Measurements from ENCODE around the gene RRAGD. TPM values are rescaled to one million over a fixed set of nuclear protein-coding genes. Genes with fewer than 3 reads are reported as not detected.

Gene RRAGD, protein sequence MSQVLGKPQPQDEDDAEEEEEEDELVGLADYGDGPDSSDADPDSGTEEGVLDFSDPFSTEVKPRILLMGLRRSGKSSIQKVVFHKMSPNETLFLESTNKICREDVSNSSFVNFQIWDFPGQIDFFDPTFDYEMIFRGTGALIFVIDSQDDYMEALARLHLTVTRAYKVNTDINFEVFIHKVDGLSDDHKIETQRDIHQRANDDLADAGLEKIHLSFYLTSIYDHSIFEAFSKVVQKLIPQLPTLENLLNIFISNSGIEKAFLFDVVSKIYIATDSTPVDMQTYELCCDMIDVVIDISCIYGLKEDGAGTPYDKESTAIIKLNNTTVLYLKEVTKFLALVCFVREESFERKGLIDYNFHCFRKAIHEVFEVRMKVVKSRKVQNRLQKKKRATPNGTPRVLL
- 10 to 100 TPM; 14.8 to 16.0 TPM for total RNA-seq

DNA sequence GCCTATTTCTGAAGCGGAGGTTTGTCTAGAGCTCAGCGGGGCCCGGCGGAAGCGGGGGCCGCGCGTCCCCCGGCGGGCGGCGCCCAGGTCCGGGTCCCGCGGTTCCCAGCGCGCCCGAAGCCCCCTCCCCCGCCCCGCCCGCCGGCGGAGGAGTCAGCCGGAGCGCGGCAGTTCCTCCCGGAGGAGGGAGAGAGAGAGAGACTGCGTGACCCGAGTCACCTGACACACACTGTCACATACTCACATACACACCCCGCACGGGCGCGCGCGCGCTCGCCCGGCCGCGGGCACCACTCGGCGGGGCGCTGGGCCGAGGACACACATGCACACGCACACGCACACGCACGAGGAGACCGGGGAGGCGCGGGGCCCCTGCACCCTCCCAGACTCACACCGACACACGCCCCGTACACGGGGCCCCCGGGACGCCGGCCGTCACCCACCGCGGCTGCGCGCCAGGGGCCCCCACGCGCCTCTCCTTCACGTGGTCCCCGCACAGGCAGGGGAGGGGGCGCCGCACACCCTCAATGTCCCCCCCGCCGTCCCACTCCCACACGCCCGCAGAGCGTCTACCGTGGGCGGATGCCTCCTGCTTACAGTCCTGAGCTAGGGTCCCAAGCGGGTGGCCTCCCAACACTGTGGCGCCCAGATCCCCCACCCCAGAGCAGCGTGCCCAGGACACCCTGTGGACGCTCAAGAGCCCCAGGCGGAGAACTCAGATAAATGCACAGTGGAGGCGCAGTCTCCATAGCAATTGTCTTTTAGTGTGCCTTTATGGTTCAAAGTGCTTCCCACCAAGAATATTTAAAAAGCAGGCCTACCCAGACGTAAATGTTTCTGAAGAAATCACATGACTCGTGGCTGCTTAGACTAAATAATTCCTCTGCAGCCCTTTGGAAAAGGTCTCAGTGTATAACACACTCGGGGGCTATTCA, at the start of gene RRAGD:
Gene RRAGD (minus strand): TSS at position 203 of the 935 bp plus-strand sequence. CDS start 280 bp downstream, outside the sequence.
- DNase-seq = peak; percentile 69
- H3K27me3 Mint-ChIP-seq = peaks cover 20% of the 10 kb centered on the region
- peak within 1 kb of the TSS; percentile 89 for H3K27ac Mint-ChIP-seq
- no peaks in the 10 kb centered on the region for H3K36me3 Mint-ChIP-seq
- no peaks in the 10 kb centered on the region for H3K9me3 Mint-ChIP-seq
- peaks cover 19% of the 10 kb centered on the region for H3K4me1 Mint-ChIP-seq
- peak within 1 kb of the TSS; percentile 94 for H3K4me3 Mint-ChIP-seq

DNA sequence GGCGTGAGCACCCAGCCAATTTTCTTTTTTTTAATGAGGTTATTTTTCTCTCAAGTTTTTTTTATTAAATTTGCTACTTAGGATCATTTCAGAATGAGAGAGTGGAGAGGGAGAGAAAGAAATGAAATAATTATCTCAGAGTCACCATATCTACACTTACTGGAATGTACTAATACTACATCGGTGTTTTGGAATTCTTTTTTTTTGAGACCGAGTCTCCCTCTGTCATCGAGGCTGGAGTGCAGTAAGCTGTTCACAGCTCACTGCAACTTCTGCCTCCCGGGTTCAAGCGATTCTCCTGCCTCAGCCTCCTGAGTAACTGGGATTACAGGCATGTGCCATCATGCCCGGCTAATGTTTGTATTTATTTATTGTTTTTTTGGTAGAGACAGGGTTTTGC, 48.6 kb upstream of the RRAGD start:
- Mint-ChIP-seq H3K36me3 (peaks cover 6% of the 10 kb centered on the region), H3K9me3 (peaks cover 2% of the 10 kb centered on the region), H3K4me1 (peaks cover 3% of the 10 kb centered on the region), H3K4me3 (no peak overlapping the region), H3K27me3 (no peaks in the 10 kb centered on the region), H3K27ac (no peak overlapping the region)
- no peak for DNase-seq

DNA sequence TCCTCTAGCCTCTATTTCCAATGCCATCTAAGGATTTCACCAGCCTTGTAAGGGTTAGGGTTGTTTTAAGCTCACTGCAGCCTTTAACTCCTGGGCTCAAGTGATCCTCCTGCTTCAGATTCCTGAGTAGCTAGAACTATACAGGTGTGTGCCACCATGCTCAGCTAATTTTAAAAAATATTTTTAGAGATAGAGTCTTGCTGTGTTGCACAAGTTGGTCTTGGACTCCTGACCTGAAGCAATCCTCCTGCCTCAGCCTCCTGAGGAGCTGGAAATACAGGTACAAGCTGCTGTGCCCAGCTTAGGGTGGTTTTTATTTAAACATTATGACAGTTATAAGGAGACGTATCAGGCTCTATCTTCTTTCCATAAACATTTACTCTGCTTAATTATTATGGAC, 47.4 kb upstream of the RRAGD start:
- no peak for DNase-seq
- Mint-ChIP-seq H3K4me3 (no peak overlapping the region), H3K4me1 (peaks cover under 1% of the 10 kb centered on the region), H3K9me3 (peaks cover 2% of the 10 kb centered on the region), H3K36me3 (peaks cover 6% of the 10 kb centered on the region), H3K27ac (no peak overlapping the region), H3K27me3 (no peaks in the 10 kb centered on the region)

DNA sequence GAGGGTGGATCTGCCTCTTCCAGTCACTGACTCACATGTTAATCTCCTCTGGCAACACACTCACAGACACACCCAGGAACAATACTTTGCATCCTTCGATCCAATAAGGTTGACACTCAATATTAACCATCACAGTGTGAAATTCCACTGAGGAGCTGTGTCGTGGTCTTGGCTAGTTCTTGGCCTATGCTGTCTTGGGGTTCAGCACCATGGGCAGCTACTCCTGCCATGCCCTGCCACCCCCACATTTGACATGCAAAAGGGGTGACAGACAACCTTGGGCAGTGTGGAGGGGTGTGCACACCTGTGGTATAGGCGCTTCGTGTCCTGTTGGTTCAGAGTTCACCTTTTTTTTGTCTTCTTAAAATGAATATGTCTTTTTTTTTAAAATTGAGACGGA, 46.6 kb upstream of the RRAGD start:
- DNase-seq = no peak
- Mint-ChIP-seq H3K4me1 (no peaks in the 10 kb centered on the region), H3K27ac (no peak overlapping the region), H3K9me3 (peaks cover 2% of the 10 kb centered on the region), H3K4me3 (no peak overlapping the region), H3K36me3 (peaks cover 6% of the 10 kb centered on the region), H3K27me3 (no peaks in the 10 kb centered on the region)

DNA sequence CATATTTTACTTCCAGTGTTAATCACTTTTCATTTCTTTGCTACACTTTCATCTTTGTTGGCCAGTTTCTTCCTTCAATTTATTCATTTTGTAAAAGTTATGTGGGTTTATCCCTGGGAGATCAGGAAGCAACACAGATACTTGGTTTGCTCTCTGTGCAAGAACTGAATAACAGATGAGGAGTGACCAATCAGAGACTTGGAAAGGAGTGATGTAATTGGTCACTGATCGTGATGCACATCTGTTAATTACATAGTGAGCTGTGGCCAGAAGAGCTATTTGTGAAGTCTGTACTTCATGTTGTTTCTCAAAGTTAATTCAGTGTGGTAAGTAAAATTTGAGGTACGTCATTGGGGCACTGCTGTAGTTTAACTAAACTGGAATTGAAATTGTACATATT, 42.2 kb upstream of the RRAGD start:
- DNase-seq = no peak
- H3K9me3 Mint-ChIP-seq = peaks cover 2% of the 10 kb centered on the region
- H3K36me3 Mint-ChIP-seq = peaks cover 6% of the 10 kb centered on the region
- no peak overlapping the region for H3K27ac Mint-ChIP-seq
- H3K4me1 Mint-ChIP-seq = no peaks in the 10 kb centered on the region
- H3K27me3 Mint-ChIP-seq = no peaks in the 10 kb centered on the region
- no peak overlapping the region for H3K4me3 Mint-ChIP-seq

DNA sequence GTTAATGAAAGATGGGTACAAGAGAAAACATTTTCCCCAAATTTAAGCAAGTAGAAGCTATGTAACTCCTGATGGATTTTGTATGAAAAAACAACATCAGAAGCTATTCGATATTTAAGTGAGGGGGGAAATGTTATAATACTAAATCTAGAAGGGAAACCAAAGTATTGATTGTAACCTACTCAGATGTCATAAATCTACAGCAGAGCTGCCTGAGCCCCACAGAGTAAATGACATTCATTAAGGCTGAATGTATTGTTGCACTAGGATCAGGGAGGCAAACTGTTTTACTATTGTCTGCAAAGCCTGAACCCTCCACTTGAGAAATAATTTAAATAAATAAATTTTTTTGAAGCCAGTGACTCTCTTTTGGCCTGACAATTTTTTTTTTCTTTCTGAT, 40.2 kb upstream of the RRAGD start:
- no peak overlapping the region for H3K4me3 Mint-ChIP-seq
- peaks cover 2% of the 10 kb centered on the region for H3K9me3 Mint-ChIP-seq
- no peaks in the 10 kb centered on the region for H3K27me3 Mint-ChIP-seq
- H3K27ac Mint-ChIP-seq = no peak overlapping the region
- no peaks in the 10 kb centered on the region for H3K4me1 Mint-ChIP-seq
- DNase-seq = no peak
- H3K36me3 Mint-ChIP-seq = peaks cover 8% of the 10 kb centered on the region

DNA sequence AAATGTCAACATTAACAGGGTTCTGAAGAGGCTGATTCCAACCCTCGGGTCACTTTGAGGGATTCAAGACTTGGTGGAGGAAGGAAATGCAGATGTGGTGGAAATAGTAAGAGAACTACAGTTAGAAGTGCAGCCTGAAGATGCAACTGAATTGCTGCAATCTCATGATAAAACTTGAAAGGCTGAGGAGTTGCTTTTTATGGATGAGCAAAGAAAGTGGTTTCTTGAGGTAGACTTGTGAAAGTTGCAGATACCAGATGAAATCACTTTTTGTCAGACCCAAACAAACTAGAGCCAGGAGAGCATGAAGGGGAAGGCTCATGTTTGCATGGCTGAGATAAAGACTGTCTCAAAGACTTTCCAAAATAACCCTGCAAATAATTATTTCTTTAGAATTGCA, 37.1 kb upstream of the RRAGD start:
- Mint-ChIP-seq H3K27me3 (no peaks in the 10 kb centered on the region), H3K27ac (no peak overlapping the region), H3K36me3 (peaks cover 2% of the 10 kb centered on the region), H3K4me3 (no peak overlapping the region), H3K4me1 (no peaks in the 10 kb centered on the region), H3K9me3 (no peaks in the 10 kb centered on the region)
- no peak for DNase-seq

DNA sequence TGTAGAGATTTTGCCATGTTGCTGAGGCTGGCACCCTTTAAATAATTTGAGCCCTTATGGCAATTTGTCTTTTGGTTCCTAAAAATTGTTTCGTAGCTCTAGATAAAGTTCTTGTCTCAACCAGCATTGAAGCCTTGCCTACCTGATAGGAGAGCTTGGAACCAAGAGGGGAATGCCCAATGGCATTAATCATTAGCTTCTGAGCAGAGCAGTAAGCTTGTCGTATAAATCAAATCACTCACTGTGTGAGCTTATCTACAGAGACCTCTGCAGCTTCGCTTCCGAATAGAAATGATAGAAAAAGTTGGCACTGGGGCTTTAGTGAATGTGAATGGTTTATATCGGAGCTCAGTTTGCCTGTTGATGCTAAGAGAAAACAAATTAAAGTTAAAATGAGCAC, 31.6 kb upstream of the RRAGD start:
- H3K27me3 Mint-ChIP-seq = no peaks in the 10 kb centered on the region
- no peaks in the 10 kb centered on the region for H3K9me3 Mint-ChIP-seq
- H3K4me1 Mint-ChIP-seq = no peaks in the 10 kb centered on the region
- no peak for DNase-seq
- H3K4me3 Mint-ChIP-seq = no peak overlapping the region
- peaks cover 2% of the 10 kb centered on the region for H3K36me3 Mint-ChIP-seq
- no peak overlapping the region for H3K27ac Mint-ChIP-seq

DNA sequence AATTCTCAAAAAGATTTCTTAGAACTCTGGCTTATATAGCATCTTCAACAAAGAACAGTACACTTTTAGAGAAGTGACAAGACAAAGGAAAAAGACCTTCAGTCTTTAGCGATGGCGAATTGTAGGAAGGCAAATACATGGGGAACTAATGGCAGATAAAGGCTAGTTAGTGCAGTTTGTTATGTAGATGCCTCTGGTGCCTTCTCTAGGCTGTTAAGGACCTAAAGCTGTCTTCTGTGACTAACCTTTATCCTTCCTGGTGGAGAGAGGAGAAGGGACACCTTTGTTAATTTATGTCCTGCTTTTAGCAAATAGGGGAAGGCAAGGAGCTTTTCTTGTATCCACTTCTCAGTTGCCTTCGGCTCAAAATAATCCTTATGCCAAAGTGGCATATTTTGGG, 28.1 kb upstream of the RRAGD start:
- Mint-ChIP-seq H3K36me3 (no peaks in the 10 kb centered on the region), H3K9me3 (no peaks in the 10 kb centered on the region), H3K4me3 (no peak overlapping the region), H3K27me3 (no peaks in the 10 kb centered on the region), H3K4me1 (peaks cover 1% of the 10 kb centered on the region), H3K27ac (no peak overlapping the region)
- no peak for DNase-seq

DNA sequence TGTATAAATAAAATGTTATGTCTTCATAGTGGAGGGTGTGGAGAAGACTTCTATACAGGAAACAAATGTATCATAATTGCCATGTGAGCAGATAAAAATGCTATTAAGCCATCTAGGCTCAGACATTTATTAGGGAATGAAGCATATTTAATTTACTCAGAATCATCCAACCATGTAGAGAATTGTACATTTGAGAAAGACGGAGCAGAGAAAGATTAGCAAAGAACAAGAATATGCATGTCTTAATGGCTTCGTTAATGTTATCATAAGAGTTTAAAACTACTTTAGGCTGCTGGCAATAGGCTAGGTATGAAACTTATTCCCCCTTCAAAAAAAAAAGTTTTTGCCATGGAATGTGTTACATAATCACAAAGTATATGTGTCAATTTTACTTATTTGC, 26.9 kb upstream of the RRAGD start:
- H3K4me1 Mint-ChIP-seq = peaks cover 6% of the 10 kb centered on the region
- H3K27me3 Mint-ChIP-seq = no peaks in the 10 kb centered on the region
- no peaks in the 10 kb centered on the region for H3K36me3 Mint-ChIP-seq
- H3K9me3 Mint-ChIP-seq = no peaks in the 10 kb centered on the region
- no peak overlapping the region for H3K4me3 Mint-ChIP-seq
- DNase-seq = no peak
- no peak overlapping the region for H3K27ac Mint-ChIP-seq

DNA sequence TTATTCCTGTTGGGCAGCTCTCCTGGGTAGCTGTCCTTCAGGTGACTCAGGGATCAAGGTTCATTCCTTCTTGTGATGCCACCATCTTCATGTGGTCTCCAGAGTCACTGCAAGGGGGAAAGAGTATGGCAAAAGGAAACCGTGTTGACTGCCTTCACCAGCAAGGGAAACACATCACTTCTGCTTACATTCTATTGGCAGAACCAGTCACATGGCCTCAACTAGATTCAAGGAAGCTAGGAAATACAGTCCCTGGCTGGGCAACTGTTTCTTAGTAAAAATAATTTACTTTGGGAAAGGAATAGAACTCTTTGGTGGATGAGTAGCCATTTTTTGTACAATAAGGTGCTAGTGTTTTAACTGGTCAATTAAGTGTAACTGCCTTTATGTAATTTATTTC, 26.2 kb upstream of the RRAGD start:
- Mint-ChIP-seq H3K36me3 (no peaks in the 10 kb centered on the region), H3K4me3 (no peak overlapping the region), H3K9me3 (no peaks in the 10 kb centered on the region), H3K27ac (no peak overlapping the region), H3K27me3 (no peaks in the 10 kb centered on the region), H3K4me1 (peaks cover 9% of the 10 kb centered on the region)
- no peak for DNase-seq

DNA sequence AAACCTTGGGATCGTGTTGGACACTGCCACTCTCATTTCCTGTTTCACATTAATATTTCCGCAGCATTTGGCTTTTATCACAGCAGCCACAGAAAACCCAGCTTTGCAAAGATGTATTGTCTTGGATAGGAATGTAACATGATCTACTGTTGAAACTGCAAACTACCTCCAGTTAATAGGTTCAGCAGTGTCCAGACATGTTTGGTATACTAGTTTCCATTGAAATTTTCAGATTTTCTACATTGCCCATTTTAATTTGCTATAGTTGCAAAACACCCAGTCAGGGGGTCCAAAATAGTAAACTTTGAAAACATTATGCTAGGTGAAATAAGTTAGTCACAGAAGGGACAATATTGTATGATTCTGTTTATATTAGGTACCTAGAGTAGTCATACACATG, 24.2 kb upstream of the RRAGD start:
- Mint-ChIP-seq H3K9me3 (no peaks in the 10 kb centered on the region), H3K27ac (no peak overlapping the region), H3K36me3 (no peaks in the 10 kb centered on the region), H3K27me3 (no peaks in the 10 kb centered on the region), H3K4me1 (peaks cover 15% of the 10 kb centered on the region), H3K4me3 (no peak overlapping the region)
- DNase-seq = no peak

DNA sequence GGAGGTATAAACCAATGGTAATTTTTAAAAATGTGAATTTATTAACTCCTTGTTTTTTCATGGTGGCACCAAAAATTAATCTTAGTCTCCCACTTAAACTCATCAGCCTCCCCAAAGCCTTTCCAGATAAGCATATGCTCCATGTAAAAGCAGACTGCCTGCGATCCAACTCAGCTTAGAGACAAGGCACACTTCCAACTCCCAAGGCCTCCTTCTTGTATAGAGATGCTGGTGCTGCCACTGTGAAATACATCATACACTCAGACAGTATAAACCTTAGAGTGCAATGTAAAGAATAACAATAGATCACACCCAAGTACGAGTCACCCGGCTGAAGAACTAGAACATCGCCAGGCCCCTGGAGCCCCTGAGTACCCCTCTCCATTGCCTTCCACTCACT, 22.9 kb upstream of the RRAGD start:
- Mint-ChIP-seq H3K4me3 (no peak overlapping the region), H3K27me3 (no peaks in the 10 kb centered on the region)
- no peak for DNase-seq

DNA sequence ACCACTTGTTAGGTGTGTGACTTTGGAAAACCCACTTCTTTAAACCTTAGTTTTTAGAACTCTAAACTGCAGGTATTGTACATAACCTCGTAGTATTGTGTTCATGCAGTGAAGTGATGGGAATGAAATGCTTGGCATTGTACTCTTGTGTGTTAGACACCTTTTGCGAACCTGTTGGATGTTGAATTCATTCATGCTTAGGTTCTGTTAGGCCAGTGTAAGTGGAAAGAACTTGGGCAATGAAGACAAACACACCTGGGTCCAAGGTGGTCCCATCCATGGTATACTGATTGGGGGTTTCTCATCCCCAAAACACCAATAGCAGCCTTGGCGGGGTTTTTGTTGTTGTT, 22.1 kb upstream of the RRAGD start:
- peak overlapping the region; percentile 23 for H3K27ac Mint-ChIP-seq
- peak overlapping the region; percentile 72 for H3K4me3 Mint-ChIP-seq
- H3K9me3 Mint-ChIP-seq = no peaks in the 10 kb centered on the region
- no peaks in the 10 kb centered on the region for H3K27me3 Mint-ChIP-seq
- H3K4me1 Mint-ChIP-seq = peaks cover 15% of the 10 kb centered on the region
- DNase-seq = no peak
- no peaks in the 10 kb centered on the region for H3K36me3 Mint-ChIP-seq

More for the DNA sequence above, 22.9 kb upstream of the RRAGD start:
- Mint-ChIP-seq H3K27ac (no peak overlapping the region), H3K9me3 (no peaks in the 10 kb centered on the region), H3K4me1 (peaks cover 15% of the 10 kb centered on the region), H3K36me3 (no peaks in the 10 kb centered on the region)

DNA sequence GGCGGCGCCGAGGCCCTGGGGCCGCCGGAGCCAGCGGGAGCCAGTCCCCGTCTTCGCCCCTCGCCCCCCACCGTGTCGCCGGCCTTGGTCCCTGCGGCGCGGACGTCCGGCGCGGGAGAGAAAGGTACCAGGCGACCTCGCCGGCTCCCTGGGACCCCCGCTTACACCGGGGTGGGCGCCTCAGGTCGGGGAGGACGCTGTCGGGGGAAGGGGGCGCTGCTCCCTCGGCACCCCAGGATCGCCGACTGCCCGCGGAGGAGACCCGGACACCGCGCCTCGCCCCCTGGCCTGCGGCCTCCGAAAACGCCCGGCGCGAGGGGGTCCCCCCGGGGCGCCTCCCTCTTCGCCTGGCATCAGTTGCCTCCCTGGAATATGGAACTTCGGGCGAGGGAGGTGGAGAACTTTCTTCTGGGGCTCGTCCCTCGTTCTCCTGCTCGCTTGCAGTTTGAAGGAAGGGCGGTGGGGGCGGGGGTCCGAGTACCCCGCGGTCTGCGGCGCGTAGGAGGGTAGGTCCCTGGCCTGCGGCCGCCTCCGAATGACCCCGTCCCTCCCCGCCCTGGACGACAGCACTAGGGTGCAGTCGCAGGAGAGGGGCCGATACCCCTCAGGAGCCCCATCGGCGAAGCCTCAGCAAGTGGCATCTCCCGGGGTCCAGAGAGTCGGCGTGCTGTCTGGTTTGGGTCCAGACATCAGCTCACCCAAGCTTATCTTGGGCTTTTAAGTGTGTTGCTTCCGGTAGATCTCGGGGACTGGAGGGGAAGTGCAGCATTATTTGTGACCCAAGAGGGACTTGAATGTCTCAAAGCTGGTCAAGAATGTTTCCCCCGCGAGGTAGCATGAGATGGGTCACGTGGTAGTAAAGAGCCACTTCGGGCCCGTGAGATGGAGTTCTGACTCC, 21.4 kb upstream of the RRAGD start:
- Mint-ChIP-seq H3K27me3 (no peaks in the 10 kb centered on the region), H3K4me3 (peak overlapping the region; percentile 72), H3K9me3 (no peaks in the 10 kb centered on the region), H3K36me3 (no peaks in the 10 kb centered on the region), H3K4me1 (peaks cover 15% of the 10 kb centered on the region), H3K27ac (peak overlapping the region; percentile 23)
- peak; percentile 13 for DNase-seq

Measured in activated naive CD8-positive, alpha-beta T cell treated with anti-CD3 and anti-CD28 coated beads for 36 hours (primary cell).